Frontal cortex (tissue), 4 donors: ENCODE measurements around the gene FBN3. TPM values are rescaled to one million over a fixed set of nuclear protein-coding genes. Genes with fewer than 3 reads are reported as not detected.

ENCODE experiments used
- DNase-seq, 2 donors: peaks; one replicate each; pipeline ENCODE4 v3.0.0; 2012; ENCODE audit warnings: low spot score in 2 of 2
- FAIRE-seq: peaks from 2 replicates; lab custom pipeline; 2012; peaks lifted over from hg19 to GRCh38; lab: Jason Lieb, UNC
- total RNA-seq: library from RNA; depleted of rRNA; stranded (reverse); fragments of >200 nt; gene quantifications from one replicate; pipeline ENCODE4 v1.2.3, GENCODE V29; 2014
- donor health status: control.
- donor health status: control.
- donor health status: control.

The FBN3 gene
- total RNA-seq, 1 donor from 2014 or later, result 28.1 TPM

DNA sequence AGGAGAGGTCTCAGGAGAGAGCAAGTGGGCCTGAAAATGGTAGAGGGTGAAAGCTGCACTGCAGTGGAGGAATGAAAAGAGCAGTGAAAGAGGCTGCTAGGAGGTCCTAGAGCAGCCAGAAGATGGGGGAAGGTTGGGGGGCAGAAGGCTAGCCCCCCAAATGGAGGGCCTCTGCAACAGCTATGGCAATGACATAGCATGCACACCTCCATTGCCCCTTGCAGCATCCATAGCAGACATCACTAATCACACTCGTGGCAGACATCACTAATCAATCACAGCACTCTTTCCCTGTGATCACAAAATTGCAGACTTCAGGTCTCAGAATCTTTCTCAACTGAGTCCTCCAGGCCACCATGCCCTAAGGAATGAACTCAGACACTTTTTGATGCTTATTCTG lies 74.9 kb downstream of the FBN3 start:
- DNase-seq (no peak), FAIRE-seq (no peak)

DNA sequence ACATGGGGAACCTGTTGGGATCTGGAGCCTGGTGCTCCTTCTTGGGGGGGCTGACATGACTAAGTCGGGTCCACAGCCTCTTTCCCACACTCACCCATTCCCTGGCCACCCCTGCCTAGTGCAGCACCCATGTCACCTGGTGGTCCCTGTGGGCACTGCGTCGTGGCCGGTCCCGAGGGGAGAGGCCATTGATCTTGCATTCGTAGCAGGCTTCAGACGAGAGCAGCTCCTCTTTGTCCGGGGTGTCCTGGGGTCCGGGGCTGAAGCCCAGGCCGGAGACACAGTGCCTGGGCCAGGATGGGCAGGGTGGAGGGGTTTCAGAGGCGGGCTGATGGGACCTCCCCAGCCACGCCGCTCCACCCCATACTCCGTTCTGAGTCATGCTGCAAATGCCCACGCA lies 77.5 kb downstream of the FBN3 start:
- FAIRE-seq, result no peak
- no peak for DNase-seq

DNA sequence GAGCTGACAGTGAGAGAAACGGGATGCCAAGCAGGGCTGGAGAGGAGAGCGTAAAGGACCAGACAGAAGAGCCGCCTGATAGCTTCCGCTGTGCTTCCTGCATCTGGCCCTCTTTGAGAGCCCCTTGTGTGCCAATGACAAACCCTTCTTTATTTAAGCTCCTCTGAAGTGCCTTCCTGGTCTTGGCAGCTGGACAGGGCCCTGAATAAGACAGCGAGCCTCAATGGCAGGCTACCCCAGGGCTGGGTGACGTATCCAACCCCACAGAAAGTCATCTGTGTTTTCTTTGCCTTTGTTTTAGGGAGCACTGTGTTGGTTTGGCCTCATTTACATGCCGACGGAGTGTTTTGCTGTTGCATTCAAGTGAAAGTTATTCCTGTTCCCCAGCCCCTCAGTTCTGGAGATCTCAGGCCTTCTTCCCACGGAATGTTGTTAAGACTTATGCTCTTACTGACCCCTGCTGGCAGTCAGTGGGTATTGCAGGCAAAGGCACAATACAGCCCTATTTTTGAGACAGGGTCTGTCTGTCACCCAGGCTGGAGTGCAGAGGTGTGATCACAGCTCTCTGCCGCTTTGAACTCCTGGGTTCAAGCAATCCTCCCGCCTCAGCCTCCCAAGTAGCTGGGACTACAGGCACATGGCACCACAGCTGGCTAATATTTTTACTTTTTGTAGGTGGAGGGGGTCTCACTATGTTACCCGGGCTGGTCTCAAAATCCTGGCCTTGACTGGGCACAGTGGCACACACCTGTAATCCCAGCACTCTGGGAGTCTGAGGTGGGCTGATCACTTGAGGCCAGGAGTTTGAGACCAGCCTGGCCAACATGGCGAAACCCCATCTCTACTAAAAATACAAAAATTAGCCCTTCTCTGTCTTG lies 80.1 kb downstream of the FBN3 start:
- FAIRE-seq, result no peak
- no peak for DNase-seq

DNA sequence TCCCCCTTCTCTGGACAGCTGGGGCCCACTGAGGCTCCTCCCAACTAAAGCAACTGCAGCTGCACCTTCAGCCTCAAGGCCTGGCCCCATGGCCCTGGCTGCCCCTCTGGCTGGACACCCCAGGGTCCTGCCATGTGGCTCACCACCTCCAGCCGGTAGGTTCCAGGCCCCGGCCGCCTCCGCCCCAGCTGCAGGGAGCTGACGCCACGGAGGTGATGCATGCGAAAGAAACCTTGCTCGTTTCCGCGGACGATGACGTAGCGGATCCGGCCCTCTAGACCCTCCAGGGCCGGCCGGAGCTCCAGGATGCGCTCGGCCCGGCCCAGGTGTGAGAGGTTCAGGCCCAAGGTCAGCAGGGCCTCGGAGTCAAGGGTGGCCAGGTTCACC lies 83.5 kb downstream of the FBN3 start:
- no peak for FAIRE-seq

DNA sequence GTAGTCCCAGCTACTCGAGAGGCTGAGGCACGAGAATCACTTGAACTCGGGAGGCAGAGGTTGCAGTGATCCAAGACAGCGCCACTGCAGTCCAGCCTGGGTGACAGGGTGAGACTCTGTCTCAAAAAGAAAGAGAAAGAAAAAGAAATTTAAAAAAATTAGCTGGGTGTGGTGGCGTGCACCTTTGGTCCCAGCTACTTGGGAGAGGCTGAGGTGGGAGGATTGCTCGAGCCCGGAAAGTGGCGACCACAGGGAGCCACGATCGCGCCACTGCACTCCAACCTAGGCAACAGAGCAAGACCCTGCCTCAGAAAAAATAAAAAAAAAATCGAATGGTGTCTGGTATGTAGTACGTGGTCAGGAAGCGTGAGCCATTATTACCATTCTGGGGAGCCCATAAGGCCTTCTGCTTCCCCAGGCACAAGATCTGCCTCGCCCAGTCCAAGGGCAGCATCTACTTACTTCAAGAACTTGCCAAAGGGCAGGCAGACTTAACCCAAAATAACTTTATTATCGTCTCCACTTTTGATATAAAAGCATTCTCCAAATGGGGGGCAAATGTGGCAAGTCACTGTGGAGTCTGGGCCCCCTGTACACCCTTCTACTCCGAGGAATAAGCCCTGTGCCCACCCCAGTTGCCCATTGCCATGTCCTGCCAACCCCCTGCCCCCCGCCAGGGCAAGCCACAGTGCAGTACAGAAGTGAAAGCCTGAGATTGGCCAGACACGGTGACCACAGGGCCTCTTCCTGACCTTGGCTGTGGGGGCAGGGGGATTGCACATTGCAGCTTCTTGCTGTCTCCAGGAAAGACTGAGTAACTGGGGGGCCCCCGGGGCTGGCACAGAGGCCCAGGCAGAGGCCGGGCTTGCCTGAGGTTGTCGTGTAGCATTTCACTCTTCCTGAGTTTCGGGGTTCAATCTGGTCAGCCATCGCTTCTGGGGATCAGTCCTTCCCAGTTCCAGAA lies 84.2 kb downstream of the FBN3 start:
- no peak for FAIRE-seq

More for the DNA sequence above, 83.5 kb downstream of the FBN3 start:
- DNase-seq, result no peak

DNA sequence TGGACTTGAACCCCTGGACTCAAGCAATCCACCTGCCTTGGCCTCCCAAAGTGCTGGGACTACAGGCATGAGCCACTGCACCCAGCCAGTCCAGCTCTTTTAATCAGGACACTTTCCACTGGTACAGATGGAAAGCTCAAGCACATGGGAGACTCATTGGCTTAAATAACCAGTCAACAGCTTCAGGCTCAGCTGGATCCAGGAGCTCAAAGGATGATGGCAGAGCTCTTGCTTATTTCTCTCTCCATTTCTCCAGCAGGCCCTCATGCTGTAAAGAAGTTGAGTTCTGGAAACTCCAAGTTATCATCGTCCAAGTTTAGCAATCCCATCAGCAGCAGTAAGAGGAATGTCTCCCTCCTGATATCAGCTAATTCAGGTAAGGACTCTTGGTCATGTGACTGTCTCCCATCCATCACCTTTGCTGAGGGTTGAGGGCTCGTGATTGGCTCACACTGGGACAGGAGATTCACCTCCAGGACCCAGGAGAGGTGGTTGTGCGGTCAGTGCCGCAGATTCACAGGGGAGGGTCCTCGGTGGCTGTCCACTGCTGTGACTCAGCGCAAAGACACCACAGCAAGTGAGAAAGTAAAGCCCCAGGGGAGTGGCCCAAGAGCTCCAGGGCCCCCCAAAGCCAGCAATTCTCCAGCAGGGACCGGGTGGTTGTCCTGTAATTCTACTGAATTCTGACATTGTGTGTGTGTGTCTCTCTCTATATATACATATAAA lies 91.7 kb downstream of the FBN3 start:
- DNase-seq, result no peak
- FAIRE-seq, result no peak

More for the DNA sequence above, 84.2 kb downstream of the FBN3 start:
- no peak for DNase-seq

DNA sequence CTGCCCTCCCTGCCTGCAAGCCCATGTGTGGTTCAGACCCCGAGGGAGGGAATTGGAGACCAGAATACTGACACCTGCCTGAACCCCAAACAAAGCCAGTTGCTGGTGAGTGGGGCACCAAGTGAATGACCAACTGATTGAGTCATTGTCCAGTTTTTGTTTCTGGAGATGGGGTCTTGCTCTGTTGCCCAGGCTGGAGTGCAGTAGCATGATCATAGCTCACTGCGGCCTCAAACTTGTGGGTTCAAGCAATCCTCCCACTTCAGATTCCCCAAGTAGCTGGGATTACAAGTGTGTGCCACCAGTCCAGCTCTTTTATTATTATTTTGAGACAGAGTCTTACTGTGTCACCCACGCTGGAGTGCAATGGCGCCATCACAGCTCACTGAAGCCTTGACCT lies 92.9 kb downstream of the FBN3 start:
- FAIRE-seq (no peak), DNase-seq (no peak)

DNA sequence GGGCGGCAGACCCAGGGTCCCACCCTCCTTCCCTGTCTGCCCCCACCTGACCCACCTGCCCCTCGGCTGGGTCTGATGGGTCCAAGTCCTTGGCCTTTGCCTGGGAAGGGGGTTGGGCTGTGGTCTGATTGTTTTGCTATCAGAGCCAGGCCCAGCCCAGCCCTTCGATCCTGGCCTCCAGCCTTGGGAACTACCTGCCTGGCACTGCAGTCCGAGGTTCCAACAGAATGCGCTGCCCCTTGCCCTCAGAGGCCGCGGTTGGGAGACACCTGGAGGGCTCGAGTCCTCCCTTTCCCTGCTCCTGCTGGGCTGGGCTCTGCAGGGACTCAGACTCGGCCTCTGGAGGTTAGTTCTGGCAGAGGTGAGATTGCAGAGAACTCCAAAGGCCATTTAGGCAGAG lies 95.2 kb downstream of the FBN3 start:
- no peak for FAIRE-seq
- no peak for DNase-seq

DNA sequence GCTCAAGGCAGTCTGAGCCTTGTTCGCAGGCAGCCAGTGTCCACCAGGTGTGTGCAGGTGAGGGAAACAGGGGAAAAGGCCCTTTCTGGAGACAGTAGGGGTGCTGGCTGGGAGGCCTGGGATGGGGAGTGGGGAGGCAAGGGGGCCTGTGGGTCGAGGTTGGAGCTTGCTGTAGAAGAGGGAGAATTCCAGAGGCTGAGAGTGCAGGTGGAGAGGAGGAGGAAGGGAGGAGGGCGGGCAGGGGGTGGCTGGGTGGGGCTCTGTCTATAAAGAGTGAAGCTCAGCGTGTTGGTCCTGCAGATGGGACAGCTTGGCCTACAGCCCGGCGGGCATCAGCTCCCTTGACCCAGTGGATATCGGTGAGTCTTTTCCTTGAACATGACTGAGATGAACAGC lies 96.9 kb downstream of the FBN3 start, which contains the start of gene CCL25:
Gene CCL25 (plus strand): TSS at position 297 of the 396 bp plus-strand sequence. CDS start 290 bp downstream, outside the sequence.
- FAIRE-seq, result no peak
- no peak for DNase-seq

DNA sequence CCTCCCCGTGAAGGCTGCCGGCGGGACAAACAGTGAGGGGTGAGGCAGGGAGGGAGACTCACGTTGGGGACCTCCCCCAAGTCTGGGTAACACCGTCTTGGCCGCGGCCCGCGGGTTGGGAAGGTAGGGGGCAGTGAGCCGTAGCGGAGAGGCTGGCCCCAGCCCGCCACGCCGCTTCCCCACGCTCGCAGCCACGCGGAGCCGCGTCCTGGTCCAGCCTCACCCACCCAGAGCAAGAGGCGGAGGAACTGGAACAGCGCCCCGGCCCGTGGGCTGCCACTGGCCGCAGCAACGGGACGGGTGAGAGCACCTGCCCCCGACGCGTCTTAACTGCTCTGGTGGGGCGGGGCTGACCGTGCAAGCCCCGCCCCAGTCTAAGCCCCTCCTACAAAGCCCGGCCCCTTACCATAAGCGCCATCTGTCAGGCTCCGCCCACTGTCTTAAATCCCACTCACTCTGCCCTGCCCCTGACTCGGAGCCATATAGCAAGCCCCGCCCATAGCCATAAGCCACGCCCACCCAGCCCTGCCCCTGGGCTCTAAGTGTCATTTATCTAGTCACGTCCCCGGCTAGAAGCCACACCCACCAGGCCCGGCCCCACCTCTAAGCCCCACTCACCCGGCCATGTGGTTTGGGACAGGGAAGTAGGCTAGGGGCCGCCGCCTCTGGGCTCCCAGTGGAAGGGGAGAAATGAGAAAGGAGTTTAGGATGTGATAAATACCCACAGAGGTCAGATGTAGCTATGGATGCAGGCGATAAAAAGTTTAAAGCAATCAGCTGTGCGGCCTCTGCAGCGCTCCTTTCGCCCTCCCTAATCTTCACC lies 98.9 kb downstream of the FBN3 start:
- FAIRE-seq (no peak), DNase-seq (peak; percentile 60 to 81)

DNA sequence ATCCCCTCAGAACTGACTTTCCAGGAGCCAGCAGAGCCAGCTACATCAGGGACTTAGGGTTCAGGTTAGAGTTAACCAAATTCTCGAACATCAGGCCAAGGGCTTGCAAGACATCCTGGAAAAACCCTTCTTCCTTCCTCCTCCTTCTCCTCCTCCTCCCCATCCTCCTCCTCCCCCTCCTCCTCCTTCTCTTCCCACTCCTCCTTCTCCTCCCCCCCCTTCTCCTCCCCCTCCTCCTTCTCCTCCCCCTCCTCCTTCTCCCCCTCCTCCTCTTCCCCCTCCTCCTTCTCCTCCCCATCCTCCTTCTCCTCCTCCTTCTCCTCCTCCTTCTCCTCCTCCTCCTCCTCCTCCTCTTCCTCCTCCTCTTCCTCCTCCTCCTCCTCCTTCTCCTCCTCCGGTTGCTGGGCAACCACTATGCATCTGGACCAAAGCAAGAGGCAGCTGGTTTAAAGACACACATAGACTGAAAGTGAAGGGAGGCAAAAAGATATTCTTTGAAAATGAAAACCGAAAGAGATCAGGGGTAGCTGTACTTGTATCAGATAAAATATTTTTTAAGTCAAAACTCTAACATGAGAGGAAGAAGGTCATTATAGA lies 102.7 kb downstream of the FBN3 start:
- FAIRE-seq (no peak), DNase-seq (no peak)

DNA sequence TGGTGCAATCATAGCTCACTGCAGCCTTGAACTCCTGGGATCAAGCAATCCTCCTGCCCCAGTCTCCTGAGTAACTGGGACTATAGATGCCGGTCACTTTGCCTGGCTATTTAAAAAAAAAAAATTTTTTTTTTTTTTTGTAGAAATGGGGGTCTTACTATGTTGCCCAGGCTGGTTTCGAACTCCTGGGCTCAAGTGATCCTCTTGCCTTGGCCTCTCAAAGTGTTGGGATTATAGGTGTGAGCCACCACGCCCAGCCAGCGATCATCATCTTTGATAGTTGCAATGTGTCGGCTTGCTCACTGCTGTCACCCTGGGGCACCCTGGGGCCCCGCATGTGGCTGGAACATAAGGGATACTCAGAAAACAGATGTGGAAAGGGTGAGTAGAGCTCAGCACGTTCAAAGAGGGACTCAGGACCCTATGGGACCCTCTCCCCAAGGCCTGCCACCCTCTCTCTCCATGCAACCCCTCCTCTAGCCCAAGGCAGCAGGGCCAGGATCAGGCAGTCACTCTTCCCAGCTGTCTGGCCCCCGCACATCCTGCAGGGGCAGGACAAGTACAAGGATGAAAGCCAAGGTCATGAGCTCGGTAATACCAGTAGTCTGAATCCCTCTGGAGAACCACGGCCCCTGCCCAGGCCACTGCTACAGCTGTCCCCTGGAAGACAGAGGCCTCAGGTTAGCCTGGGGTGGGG lies 103.4 kb downstream of the FBN3 start:
- DNase-seq (no peak), FAIRE-seq (no peak)

DNA sequence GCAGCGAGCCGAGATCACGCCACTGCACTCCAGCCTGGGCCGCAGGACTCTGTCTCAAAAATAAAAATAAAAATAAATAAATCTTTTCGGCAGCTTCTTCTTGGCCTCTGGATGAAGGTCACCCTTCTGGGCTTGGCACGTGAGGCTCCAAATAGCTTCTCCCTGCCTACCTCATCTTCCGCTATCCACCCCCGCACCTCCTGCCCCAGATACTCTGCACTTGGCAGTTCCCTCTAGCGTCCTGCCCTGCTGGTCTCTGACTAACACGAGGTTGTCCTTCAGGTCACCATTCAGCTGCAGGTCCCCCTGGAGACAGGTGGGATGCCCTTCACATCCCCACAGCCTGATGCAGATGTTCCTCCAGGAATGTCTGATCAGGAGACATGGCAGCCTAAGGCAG lies 105.4 kb downstream of the FBN3 start:
- FAIRE-seq (no peak), DNase-seq (no peak)

DNA sequence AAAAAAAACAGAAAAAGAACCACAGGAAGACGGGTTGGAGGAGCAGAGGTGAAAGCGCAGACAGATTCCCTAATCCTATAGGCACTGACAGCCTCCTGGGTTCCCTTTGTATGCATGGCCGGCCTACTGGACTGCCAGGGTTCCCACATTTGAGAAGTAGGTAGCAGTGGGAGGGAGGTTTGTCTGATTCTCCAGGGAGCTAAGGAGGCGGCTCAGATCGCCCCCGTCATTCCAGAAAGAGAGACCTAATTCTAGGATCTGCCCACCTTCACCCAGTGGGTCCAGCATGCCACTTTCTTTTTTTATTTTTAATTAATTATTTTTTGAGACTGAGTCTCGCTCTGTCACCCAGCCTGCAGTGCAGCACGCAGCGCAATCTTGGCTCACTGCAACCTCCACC lies 106.5 kb downstream of the FBN3 start:
- DNase-seq (no peak), FAIRE-seq (no peak)

DNA sequence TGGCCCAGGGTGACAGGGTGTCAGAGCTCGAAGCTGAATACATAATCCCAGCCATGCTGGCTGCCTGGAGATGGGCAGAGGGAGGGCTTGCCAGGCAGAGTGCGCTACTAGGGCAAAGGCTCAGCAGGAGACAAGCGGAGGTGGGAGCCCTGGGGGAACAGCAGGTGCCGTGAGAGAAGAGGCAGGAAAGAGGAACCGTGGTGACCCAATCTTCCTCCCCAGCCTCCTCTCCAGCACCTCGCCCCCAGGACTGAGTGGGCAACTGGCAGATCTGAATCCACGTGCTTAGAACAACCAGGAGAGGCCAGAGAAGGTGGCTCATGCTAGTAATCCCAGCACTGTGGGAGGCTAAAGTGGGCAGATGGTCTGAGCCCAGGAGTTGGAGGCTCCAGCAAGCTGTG lies 107.9 kb downstream of the FBN3 start:
- FAIRE-seq, result no peak
- DNase-seq, result no peak

DNA sequence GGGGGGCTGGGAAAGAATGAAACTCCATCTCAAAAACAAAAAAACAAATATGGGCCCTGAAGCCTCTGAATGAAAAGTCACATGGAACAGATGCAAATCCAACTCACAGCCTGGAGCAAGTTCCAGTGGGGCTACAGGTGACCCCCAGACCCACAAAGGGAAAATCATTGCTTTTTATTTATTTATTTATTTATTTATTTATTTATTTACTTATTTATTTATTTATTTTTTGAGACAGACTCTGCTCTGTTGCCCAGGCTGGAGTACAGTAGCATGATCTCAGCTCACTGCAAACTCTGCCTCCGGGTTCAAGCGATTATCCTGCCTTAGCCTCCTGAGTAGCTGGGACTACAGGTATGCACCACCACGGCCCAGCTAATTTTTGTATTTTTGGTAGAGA lies 110.2 kb downstream of the FBN3 start:
- FAIRE-seq (no peak), DNase-seq (no peak)

DNA sequence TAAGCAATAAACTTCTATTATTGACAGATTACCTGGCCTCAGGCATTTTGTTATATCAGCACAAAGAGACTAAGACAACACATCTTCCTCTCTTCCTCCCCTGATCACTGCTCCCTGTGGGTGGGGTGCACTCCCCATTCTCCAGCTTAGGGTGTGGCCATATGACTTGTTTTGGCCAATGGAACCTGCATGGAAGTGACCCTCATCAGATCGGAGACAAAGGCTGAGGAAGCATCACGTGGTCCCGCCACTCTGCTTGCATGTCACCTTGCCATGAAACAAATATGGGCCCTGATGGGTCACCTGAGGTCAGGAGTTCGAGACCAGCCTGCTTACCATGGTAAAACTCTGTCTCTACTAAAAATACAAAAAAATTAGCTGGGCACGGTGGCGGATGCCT lies 110.6 kb downstream of the FBN3 start:
- FAIRE-seq, result no peak
- DNase-seq, result no peak

DNA sequence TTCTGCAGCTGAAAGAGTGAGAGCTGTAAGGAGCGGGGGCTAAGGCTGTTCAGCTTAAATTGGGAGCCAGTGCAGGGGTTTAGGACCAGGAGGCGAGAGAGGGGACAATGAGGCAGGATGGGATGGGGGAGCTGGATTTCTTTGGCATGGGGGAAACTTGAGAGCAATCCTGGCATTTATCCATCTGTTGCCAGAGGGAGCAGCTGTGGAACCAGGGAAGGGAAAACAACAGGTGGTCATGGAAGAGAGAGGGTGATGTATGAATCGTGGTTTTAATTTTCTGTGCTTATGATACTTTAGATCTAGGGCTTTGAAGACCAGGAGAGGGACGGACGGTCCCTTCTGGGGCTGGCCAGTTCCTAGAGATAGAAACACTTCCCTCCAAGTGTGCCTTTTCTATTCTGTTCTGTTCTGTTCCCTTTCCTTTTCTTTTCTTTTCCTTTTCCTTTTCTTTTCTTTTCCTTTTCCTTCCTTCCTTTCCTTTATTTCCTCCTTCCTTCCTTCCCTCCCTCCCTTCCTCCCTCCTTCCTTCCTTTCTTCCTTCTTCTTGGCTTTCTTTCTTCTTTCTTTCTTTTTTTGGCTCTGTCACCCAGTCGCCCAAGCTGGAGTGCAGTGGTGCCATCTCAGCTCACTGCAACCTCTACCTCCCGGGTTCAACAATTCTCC lies 112.8 kb downstream of the FBN3 start:
- FAIRE-seq (no peak), DNase-seq (no peak)
